ENCODE results near the gene HOXD12. TPM values are rescaled to one million over a fixed set of nuclear protein-coding genes. Genes with fewer than 3 reads are reported as not detected.

Gene HOXD12
- total and polyA plus RNA-seq, 2 donors (not counting 1 experiment from before 2014, with no cell fraction given): not detected

DNA sequence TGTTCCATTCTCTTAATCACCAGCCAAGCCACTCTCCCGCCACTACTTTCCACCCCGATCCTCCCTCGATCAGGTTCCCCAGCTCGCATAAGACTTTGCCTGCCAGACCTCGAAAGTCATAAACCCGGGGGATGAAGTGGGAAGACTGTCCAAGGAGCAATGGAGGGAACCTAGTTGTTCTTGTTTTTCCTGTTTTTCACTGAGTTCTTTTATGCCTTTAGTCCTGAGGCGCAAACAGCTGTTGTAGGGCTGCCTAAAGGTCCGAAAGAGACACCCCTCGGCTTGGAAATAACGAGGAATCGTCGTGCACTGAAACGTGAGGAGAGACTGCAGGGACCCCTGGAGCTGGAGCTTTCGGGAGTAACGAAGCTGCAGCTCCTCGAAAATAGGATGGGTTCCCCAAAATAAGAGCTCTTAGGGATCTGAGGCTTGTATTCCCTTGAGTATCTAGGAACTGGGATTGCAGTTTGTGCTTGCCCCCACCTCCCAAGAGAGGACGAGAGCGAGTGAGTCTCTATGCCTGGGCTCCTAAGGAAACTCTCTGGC is 1.7 kb upstream of the HOXD12 start:
- Histone ChIP-seq H4K20me1 (ENCODE audit: control insufficient read depth, extremely low read depth, insufficient read depth, low read length) (no peaks in the 10 kb centered on the region), H3K4me2 (ENCODE audit: extremely low read depth, insufficient read depth, low read length) (peak overlapping the region; percentile 32), H3K9me3 (ENCODE audit: control insufficient read depth, insufficient read depth, low read depth, low read length) (no peaks in the 10 kb centered on the region), H2AFZ (ENCODE audit: low read length) (no peak overlapping the region), H3K4me1 (ENCODE audit: control insufficient read depth, extremely low read depth, insufficient read depth, low read length) (no peaks in the 10 kb centered on the region), H3K9ac (ENCODE audit: insufficient read depth, low read length) (no peak overlapping the region), H3K4me3 (replicated peaks in 1 of 4; ENCODE audit: control extremely low read depth in 1 of 4, insufficient read depth in 1 of 4, low read depth in 3 of 4, low read length in 4 of 4) (peak overlapping the region in 1 of 4 experiments; percentile 53), H3K36me3 (ENCODE audit: control insufficient read depth, insufficient read depth, low read length) (no peaks in the 10 kb centered on the region), H3K79me2 (ENCODE audit: control insufficient read depth, insufficient read depth, low read length) (no peaks in the 10 kb centered on the region), H3K27ac (ENCODE audit: insufficient read depth, low read length) (no peak overlapping the region), H3K27me3 (ENCODE audit: control insufficient read depth, insufficient read depth, low read length) (peaks cover 90% of the 10 kb centered on the region)
- TF ChIP-seq EZH2 (IDR thresholded peaks at IDR 0.05; ENCODE audit: low read length, missing control alignments): peak; percentile 89
- TF ChIP-seq, protein P1, sequence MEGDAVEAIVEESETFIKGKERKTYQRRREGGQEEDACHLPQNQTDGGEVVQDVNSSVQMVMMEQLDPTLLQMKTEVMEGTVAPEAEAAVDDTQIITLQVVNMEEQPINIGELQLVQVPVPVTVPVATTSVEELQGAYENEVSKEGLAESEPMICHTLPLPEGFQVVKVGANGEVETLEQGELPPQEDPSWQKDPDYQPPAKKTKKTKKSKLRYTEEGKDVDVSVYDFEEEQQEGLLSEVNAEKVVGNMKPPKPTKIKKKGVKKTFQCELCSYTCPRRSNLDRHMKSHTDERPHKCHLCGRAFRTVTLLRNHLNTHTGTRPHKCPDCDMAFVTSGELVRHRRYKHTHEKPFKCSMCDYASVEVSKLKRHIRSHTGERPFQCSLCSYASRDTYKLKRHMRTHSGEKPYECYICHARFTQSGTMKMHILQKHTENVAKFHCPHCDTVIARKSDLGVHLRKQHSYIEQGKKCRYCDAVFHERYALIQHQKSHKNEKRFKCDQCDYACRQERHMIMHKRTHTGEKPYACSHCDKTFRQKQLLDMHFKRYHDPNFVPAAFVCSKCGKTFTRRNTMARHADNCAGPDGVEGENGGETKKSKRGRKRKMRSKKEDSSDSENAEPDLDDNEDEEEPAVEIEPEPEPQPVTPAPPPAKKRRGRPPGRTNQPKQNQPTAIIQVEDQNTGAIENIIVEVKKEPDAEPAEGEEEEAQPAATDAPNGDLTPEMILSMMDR (conservative IDR thresholded peaks at IDR 0.05 in 1 of 2, IDR thresholded peaks at IDR 0.05 in 1 of 2; ENCODE audit: low read depth in 1 of 2, low read length in 2 of 2): no peak
- DNase-seq (ENCODE audit: low read depth in 2 of 2): no peak

DNA sequence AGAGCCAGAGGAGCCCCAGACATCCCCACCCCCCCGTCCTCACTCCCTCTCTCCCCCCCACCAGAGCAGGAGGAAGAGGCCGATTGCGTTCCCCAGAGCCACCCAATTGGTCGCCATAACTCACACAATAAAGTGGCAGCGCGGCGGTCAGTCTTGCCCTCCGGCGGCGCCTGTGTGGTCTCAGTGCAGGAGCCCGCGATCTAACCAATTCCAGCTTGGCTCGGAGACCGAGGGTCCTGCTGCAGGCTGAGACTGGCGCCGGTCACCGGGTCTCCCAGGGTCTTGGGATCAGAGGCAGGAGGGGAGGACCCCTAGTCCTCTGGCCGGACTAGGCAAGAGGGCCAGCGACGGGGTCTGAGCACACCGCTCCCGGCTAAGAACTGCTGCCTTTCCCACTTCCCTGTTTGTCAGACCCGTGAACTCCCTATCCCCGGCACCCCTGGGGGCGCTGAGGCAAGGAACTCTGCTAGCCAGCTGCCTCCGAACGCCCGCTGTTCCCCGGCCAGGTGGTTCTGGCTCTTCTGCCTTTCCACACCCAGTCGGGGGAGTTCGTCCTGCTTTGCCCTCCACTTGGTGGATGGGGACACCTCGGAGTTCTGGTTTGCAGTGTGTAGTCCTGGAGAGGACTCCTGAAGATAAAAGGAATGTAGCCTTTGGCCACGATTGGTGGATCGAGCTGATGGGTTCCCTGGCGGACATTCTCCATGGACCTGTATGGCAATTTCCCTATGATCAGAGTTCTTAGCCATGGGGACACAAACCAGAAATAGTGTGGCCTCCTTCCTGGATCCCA is 1.0 kb upstream of the HOXD12 start:
- Histone ChIP-seq H3K9ac (ENCODE audit: insufficient read depth, low read length) (no peak overlapping the region), H3K27ac (ENCODE audit: insufficient read depth, low read length) (no peak overlapping the region), H3K27me3 (ENCODE audit: control insufficient read depth, insufficient read depth, low read length) (peaks cover 90% of the 10 kb centered on the region), H3K9me3 (ENCODE audit: control insufficient read depth, insufficient read depth, low read depth, low read length) (no peaks in the 10 kb centered on the region), H3K36me3 (ENCODE audit: control insufficient read depth, insufficient read depth, low read length) (no peaks in the 10 kb centered on the region), H3K4me1 (ENCODE audit: control insufficient read depth, extremely low read depth, insufficient read depth, low read length) (no peaks in the 10 kb centered on the region), H3K79me2 (ENCODE audit: control insufficient read depth, insufficient read depth, low read length) (no peaks in the 10 kb centered on the region), H3K4me2 (ENCODE audit: extremely low read depth, insufficient read depth, low read length) (no peak overlapping the region), H3K4me3 (replicated peaks in 1 of 4; ENCODE audit: control extremely low read depth in 1 of 4, insufficient read depth in 1 of 4, low read depth in 3 of 4, low read length in 4 of 4) (no peak overlapping the region), H4K20me1 (ENCODE audit: control insufficient read depth, extremely low read depth, insufficient read depth, low read length) (no peaks in the 10 kb centered on the region), H2AFZ (ENCODE audit: low read length) (no peak overlapping the region)
- no peak for DNase-seq (ENCODE audit: low read depth in 2 of 2)
- TF ChIP-seq, protein P1 (conservative IDR thresholded peaks at IDR 0.05 in 1 of 2, IDR thresholded peaks at IDR 0.05 in 1 of 2; ENCODE audit: low read depth in 1 of 2, low read length in 2 of 2): no peak
- TF ChIP-seq EZH2 (IDR thresholded peaks at IDR 0.05; ENCODE audit: low read length, missing control alignments): peak; percentile 83

DNA sequence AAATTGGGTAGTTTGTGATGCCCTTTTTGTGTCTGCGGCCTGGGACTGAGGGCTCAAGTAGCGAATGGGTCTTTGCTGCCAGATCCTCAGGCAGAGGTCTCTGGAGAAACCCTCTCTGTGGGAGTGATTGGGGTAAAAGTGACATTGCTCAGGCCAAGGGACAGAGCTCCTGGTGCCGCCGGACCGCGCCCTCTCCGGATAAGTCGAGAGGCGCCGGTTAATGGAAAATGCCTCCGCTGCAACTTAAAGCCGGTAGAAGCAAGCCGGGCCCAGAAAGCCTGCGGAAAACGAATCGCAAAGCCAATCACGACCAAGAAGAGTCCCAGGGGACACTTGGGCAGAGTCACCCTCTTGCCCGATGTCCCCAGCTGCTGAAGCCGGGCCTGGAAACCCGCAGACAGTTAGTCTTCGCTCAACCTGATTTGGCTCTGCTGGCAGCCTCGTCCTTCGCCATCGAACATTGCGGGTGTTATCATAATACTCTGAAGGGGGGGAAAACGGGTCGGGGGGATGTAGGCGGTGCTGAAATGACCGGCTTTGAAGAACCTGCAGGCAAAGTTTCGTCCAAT is 352 bp upstream of the HOXD12 start:
- no peak overlapping the region for H2AFZ ChIP-seq (ENCODE audit: low read length)
- peaks cover 90% of the 10 kb centered on the region for H3K27me3 ChIP-seq (ENCODE audit: control insufficient read depth, insufficient read depth, low read length)
- TF ChIP-seq, protein P1 (conservative IDR thresholded peaks at IDR 0.05 in 1 of 2, IDR thresholded peaks at IDR 0.05 in 1 of 2; ENCODE audit: low read depth in 1 of 2, low read length in 2 of 2): no peak
- TF ChIP-seq EZH2 (IDR thresholded peaks at IDR 0.05; ENCODE audit: low read length, missing control alignments): no peak

More for the DNA sequence above, 352 bp upstream of the HOXD12 start:
- Histone ChIP-seq H3K4me2 (ENCODE audit: extremely low read depth, insufficient read depth, low read length) (no peak overlapping the region), H4K20me1 (ENCODE audit: control insufficient read depth, extremely low read depth, insufficient read depth, low read length) (no peaks in the 10 kb centered on the region), H3K4me1 (ENCODE audit: control insufficient read depth, extremely low read depth, insufficient read depth, low read length) (no peaks in the 10 kb centered on the region), H3K9ac (ENCODE audit: insufficient read depth, low read length) (no peak overlapping the region), H3K9me3 (ENCODE audit: control insufficient read depth, insufficient read depth, low read depth, low read length) (no peaks in the 10 kb centered on the region), H3K36me3 (ENCODE audit: control insufficient read depth, insufficient read depth, low read length) (no peaks in the 10 kb centered on the region), H3K4me3 (replicated peaks in 1 of 4; ENCODE audit: control extremely low read depth in 1 of 4, insufficient read depth in 1 of 4, low read depth in 3 of 4, low read length in 4 of 4) (no peak overlapping the region), H3K27ac (ENCODE audit: insufficient read depth, low read length) (no peak overlapping the region), H3K79me2 (ENCODE audit: control insufficient read depth, insufficient read depth, low read length) (no peaks in the 10 kb centered on the region)
- DNase-seq (ENCODE audit: low read depth in 2 of 2): no peak

Data from fibroblast of lung (primary cell).